ENCODE results near the gene RSF1.
A peak's percentile ranks its signal among the peaks of the same experiment; 100 is the strongest.
"Not testable (repeated sequence)": the region's sequence is repeated elsewhere in the genome, so short reads cannot be mapped to it uniquely, and the experiment has no call there.

RSF1 gene

DNA sequence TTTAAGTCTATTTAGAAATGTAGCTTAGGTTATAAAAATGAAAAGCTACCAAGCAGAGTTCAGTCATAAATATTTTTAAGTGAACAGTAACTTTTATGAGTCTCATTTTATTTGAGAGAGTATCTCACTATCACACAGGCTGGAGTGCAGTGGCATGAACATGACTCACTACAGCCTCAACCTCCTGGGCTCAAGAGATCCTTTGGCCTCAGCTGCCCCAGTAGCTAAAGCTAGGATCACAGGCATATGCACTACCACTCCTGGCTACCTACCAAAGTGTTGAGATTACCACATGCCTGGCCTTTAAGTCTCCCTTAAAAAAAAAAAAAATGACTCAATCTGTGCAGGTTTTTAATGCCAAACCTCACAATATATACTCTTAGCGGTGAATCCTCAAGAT is 148.3 kb downstream of the RSF1 start:
- DNase-seq = no peak

DNA sequence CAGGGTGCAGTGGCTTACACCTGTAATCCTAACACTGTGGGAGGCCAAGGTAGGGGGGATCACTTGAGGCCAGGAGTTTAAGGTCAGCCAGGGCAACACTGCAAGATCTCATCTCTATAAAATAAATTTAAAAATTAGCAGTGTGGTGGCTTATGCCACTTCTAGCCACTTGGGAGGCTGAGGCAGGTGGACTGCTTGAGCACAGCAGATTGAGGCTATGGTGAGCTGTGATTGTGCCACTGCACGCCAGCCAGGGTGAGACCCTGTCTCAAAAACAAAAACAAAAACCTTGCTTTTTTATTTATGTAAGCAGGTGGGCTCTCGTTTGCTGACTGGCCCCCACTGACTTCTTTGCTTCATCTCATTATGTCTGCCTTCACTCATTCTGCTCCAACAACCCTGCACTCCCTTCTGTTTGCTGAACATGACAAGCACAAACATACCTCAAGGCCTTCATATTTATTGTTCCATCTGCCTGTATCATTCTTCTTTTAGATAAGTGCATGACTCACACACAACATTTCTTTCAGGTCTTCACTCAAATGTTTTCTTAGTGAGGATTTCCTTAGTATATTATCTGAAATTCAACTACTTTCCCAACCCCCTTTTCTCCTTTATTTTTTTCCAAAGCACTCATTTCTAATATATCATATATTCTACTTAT is 150.5 kb downstream of the RSF1 start:
- no peak for DNase-seq

DNA sequence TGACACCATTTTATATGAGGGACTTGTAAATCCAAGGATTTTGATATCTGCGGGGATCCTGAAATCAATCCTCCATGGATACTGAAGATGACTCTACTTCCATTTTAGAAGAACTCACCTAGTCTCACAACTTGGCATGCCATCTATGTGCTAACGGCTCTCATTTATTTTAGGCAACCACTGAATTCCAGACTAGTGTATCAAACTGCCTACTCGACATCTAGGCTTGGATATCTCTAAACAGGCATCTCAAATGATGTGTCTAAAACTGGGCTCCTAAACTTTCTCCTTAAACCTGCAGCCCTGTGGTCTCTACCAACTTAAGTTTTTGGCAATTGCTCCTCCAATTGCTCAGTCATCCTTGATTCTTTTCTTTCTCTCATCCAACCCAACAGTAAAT is 151.8 kb downstream of the RSF1 start:
- DNase-seq = no peak

DNA sequence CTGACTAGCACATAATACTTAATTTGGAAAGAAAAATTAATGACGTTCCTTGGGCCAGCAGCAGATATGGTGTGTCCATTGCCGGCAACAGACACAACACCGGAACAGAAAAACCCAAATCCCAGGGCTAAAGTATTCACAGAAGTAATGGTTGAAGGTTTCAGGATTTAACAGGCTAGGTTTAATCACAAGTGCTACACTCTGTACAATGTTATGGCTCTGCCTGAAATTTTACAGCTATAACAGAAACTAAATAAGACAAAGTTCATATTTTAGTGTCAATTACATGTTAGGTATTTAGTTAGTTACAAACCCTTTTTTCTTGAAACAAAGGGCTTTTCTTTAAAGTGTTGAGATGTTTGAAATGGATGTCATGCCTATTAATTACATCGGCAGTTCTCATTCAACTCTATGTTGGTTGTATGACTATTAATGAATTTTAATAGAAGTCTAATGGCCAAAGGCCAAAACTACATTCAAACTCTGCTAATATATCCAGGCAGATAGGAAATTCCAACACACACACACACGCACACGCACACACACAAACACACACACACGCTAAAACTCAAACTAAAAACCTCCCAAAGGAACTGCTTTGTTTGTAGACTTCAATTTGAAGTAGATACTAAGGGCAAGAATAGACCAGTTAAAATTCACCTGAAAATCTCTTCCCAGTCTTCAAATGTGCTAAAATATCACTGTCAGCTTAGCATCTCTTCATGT is 155.1 kb downstream of the RSF1 start:
- DNase-seq = no peak

DNA sequence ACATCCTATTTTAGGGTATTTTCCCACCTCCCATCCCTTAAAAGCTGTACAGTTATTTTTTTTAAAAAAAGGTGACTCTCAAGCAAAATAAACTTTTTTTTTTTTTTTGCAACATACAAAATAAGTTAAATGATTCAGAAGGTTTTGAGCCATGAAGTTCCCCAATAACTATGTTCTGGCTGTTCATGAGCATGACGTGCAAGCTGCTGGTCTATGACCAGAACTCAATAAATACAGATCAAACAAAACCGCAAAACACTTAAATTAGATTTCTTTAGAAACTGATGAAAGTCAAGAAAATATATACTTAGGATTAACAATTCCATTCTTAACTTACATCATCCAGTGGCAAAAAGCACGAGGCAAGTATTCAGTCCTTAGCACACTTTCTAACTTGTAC is 158.9 kb downstream of the RSF1 start:
- DNase-seq = no peak

DNA sequence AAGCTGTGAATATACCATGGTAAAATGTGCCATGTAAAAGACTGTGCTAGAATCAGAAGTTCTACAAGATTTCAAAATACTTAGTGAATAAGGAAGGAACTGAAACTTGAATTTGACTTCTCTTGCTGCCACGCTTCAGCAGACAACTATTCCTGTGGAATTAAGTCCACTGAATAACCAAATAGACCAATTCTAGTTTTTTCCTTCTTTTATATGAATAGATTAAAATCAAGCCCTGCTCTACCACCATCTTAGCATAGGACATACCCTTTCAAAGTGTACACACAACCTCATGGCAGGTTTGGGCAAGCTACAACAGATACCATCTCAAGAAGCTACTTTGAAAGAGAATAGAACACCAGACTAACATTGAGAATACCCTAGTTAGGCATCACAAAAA is 159.6 kb downstream of the RSF1 start:
- DNase-seq = no peak

DNA sequence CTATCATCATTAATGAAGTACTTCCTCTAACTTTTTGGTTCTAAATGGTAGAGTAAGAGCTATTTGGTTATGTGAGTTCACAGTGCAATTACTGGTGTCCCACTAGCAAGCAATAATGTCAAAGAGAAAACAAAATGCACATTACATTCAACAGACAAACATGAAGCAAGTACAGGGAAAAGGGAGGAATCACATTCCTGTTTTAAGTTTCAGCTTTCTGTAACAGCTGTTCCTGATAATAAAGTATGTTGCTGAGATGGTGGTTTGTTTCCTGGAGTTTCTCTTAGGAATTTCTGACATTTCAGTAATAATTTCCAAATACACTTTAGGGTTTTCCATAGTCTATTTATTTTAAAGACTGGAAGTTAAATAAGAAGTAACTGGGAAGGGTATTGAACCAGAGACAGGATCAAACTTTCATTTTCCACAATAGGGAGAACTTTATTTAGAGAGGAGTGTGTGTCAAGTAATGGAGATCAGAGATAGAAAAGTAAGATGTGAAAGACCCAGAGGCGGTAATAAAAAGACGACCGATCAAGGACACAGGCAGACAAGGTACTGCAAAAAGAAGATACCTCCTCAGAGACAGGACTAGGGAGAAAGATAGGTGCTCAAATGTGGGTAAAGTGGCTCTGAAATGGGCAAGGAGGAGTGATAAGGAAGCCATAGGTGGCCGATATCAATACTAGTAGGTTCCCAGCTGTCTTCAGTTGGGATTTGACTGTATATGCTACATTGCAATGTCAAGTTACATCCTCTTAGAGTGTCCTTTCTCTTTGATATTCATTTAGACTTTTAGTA is 162.1 kb downstream of the RSF1 start:
- DNase-seq = no peak

DNA sequence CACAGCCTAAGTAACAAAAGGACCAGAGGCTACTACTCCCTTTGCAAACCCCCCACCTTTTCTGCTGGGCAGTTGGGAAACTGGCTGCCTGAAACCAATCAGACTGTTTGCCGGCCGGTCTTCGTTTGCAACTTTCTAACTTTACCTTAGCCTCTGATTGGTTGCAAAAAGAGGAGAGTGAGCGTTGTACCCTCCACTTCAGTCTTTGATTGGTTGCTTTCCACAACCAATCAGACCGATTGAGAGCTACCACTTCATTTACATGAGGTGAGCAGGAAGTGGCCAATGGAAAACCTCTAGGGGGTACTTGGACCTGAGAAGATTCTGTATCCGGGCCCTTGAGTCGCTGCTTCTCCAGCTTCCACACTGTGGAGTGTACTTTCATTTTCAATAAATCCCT is 164.2 kb downstream of the RSF1 start:
- DNase-seq = no peak

DNA sequence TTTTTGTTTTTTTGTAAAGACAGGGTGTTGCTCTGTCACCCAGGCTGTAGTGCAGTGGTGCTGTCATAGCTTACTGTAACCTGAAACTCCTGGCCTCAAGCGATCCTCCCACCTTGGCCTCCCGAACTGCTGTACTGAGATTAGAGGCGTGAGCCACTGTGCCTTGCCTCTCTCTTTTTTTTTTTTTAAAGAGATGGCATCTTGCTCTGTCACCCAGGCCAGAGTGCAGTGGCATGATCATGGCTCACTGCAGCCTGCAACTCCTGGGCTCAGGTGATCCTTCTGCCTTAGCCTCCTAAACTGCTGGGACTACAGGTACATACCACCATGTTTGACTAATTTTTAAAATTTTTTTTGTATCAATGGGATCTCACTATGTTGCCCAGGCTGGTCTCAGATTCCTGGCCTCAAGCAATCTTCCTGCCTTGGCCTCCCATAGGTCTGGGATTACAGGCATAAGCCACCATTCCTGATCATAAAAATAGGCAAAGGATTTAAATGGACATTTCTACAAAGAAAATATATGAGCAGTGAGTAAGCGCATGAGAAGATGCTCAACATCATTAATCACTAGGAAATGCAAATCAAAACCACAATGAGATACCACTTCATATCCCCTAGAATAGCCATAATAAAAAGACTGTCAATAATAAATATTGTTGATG is 165.6 kb downstream of the RSF1 start:
- DNase-seq = no peak

DNA sequence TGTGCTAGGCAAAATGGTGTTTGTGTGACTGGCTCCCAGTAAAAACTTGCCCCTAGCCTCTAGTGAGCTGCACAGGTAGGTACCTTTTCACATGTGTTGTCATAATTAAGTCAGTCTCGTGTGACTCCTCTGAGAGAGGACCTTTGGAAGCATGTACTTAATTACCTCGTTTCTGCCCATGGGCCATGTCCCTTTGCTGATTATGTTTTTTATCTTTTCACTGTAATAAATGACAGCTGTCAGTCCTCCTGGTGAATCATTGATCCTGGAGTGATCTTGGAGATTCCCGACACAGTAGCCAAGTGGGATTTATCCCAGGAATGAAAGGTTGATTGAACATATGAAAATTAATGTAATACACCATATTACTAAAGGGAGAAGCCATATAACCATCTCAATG is 170.4 kb downstream of the RSF1 start:
- no peak for DNase-seq

DNA sequence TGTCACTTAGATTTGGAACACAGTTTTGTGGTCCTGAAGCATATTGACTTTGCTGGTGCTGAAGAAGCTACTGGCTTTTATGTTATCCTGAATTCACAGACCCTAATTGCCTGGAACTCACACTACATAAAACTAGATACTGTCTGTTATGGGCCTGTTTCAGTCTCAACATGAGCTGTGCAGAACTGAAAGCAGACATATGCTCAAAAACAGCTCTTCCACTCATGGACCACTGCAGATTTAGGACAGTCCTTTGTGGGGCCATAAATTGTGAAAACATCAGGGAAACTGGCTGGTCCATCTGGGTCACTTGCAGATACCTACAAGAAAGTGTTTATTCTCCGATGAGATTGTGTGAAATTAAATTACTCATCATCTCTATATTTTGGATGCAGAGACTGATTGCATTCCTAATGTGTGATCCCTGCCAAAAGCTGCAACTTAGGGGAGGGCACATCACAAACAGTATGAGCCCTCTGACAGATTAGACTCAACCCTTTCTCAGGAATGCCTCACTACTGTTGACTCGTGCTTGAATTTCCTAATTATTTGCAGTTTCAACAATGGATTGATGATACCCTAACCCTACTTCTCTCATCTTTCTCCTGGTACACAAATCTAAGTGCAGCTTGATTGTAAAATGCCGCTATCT is 172.7 kb downstream of the RSF1 start:
- DNase-seq = no peak

DNA sequence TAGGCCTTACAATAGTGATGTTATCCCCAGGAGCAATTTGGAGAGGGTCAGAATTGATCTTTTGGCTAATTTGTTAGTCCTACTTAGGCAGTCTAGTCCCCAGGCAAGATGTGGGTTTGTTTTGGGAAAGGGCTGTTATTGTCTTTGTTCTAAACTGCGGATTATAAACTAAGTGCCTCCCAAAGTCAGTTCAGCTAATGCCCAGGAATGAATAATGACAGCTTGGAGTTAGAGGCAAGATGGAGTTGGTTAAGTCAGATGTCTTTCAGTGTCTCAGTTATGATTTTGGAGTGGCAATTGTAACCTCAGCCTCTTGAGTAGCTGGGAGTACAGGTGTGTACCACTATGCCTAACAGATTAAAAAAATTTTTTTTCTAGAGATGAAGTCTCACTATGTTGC is 175.6 kb downstream of the RSF1 start:
- no peak for DNase-seq

DNA sequence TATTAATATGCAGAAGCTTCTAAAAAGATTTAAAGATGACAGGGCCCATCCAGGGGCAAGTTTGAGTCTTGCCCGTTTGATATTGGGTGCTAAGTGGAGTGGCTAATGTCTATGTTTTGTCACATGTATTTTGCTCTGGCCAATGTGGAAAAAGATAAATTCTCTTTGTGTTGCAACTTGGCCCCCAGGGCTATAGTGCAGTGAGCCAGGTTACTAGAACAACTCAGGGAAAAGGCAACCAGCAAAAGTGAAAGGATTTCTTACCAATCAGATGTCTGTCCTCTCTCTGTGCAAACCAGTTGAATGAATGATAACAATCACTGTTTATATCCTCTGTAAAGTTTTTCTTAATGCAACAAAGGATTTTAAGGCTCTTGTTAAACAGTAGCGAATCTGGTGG is 178.3 kb downstream of the RSF1 start:
- no peak for DNase-seq

DNA sequence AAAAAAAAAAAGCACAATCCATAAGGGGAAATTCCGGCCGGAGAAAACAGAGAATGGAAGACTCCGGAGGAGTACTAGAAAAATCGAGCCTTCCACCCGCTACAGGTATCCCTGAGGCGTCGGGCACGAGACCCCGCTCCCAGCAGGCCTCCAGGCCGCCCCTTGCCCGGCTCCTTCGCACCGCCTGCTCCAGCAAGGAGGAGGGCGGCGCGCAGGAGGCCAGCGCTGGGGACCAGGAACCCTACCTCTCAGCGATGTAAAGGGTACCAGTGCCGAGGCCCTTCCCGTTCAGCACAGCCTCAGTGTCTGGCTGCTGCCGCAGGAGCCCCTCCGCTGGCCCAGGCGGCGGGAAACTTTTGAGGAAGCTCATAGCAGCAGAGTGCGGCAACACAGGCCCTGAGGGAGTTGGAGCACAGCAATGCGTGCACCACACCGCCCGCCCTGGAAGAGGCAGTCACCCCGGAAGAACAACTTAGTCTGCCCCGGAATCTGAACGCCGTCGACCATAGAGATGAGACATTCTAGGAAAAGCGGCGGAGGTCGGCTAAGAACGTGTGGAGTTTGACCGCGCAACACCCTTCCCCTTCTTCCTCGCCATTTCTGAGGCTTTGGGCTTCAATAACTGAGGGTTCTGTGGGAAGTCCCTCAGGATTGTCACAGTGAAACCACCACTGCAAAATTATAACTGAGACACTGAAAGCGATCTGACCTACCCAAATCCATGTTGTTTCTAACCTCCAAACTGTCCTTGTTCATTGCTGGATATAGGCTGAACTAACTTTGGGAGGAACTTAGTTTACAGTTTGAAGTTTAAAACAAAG is 183.0 kb downstream of the RSF1 start, which contains the start of gene CLNS1A:
Gene CLNS1A, minus strand, starts transcription at position 450 of the 821 bp plus-strand sequence. Its CDS starts 80 bp downstream, at position 370.
- peak; percentile 81 for DNase-seq

DNA sequence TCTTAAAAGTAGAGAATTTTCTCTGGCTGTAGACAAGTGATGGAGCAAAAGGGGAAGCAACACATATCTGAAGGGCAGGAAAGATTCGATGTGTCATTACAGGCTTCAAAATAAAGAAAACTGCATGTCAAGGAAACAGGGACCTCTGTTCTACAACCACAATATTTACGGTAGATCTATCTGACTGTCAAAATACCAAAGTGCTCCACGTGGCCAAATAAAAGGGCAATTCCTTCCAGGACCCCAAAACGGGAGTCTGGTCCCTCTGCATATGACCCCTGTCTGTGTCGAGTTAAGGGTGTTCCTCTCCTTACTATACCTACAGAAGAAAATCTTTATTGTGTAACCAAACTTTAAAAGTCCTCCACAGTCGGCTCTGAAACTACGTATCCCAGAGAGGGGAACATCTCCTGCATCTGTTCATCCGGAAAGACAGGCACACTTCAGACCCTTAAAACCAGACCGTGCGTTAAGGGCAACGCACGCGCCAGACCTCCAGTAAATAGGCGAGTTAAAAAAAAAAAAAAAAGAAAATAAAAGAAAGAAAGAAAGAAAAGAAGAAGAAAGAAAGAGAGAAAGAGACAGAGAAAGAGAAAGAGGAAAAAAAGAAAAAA is 183.7 kb downstream of the RSF1 start:
- no peak for DNase-seq

DNA sequence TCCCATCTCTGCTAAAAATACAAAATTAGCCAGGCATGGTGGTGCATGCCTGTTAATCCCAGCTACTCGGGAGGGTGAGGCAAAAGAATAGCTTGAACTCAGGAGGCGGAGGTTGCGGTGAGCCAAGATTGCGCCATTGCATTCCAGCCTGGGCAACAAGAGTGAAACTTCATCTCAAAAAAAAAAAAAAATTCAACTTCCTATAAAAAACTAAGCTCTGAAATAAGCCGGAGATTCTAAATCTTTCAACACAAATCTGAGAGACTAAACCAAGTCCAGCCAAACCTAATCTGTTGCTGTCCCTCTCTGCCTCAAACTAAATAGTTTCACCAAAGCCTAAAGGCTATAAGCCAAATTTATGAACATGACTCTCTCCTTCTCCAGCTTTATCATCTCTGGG is 186.6 kb downstream of the RSF1 start:
- DNase-seq = not testable (repeated sequence)

DNA sequence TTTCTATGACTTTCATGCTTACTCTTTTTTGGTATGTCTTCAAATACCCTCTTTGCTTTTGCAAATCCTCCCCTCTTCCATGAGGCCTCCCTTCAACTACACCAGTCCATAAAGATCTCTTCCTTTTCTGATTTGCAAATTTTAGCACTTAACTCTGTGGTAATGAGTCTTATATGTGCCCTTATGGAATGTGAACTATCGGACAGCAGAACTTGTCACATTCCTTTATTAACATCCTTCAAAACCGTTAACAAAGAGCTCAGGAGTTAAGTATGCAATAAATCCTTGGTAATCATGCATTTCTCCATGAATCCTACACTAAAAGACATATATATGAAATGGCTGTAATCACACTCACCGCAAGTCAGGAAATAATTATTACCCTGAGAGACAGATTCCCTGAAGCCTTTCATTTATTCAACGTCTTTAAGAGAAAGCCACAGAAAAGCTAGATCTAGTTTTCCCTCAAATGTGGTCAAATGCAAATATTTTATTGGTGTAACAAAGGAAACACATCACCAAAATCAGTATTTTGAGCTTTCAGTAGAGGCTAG is 190.3 kb downstream of the RSF1 start:
- no peak for DNase-seq

DNA sequence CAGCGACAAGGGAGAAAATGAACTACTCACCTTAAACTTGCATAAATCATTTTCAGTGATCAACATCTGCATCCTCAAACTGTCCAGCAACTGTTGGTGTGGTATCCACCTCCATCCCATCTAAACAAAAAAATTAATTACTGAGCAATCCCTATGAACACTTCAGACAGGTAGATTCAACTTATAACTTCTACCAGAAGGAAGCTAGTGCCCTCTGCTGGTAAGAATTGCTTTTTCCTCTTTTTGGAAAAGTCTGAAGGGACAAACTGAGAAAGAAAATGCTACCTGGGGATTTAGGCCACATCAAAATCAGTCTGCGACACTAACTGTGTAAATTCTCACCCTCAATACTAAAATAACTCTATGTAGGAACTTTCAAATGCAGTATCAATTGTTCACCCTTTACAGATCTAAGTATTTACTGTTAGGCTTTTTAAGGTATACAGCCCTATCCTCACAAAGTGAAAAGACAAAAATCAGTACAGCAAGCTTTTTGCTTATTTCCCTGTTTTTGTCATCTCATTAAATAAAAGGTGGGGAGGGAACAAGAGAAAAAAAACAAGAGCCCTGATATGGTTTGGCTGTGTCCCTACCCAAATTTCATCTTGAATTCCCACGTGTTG is 200.8 kb downstream of the RSF1 start:
- DNase-seq = peak; percentile 12

DNA sequence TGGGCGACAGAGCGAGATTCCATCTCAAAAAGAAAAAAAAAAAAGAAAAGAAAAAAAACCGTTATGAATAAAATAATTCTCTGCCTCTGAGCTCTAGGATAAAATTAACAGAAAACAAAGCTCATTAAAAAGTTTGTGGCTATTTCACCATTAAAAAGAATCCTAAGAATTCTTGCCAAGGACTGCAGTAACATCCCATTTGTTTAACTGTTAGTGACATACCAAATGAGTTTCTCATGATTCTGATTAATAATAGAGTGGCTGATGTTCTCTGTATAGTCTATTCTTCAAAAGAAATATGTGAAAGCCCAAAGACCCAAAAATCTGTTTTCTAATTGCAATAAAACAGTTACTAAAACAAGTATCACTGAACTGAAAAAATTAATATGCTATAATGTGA is 202.6 kb downstream of the RSF1 start:
- DNase-seq = no peak

DNA sequence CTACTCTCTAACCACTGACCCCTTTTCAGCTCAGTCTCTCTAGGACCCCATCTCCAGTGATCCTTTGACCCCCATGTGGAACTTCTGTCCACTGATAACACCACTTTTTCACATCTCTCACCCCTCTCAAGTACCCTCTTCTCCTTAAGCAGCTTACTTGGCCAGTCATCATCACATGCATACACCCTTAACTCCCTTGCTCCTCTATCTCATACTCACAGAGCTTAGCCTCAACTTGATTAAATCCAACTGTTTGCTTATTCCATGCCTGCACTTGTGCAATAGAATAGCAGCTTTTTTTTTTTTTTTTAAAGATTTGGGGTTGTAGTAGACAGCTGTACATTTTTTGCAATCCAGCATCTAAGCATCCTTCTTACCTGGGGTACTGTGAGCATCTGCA is 208.6 kb downstream of the RSF1 start:
- no peak for DNase-seq

Data from CD4-positive, alpha-beta T cell treated with Interleukin-17A for 4 hours (primary cell).